Endothelial cell of hepatic sinusoid (primary cell): ENCODE data around the gene SPATS1.
"Not testable (repeated sequence)": the region's sequence is repeated elsewhere in the genome, so short reads cannot be mapped to it uniquely, and the experiment has no call there.

ENCODE experiments used
- in situ Hi-C: cut with HindIII; loops from 2 replicates; pipeline ENCODE4 v1.10.0; 2017; ENCODE audit warnings: low sequenced_read_pairs

SPATS1 gene

GRCh38 chr6:44339763-44340625 is 2.5 kb upstream of the SPATS1 start:
- in situ Hi-C loops, result loop anchor here (5.0 kb wide), 2 partner anchors 43 to 73 kb away; partner anchors contain the start of gene NFKBIE

- in situ Hi-C loops, result no loop called here
These were observed 1.2 kb upstream of the SPATS1 start for GRCh38 chr6:44341095-44341890.

- in situ Hi-C loops, result no loop called here
These were observed 398 bp upstream of the SPATS1 start for GRCh38 chr6:44342052-44342451.

- in situ Hi-C loops, result not testable (repeated sequence)
These were observed 4.4 kb downstream of the SPATS1 start for GRCh38 chr6:44346818-44347217.

GRCh38 chr6:44349904-44350649 is 7.6 kb downstream of the SPATS1 start:
- in situ Hi-C loops, result no loop called here

GRCh38 chr6:44350650-44350994 is 8.2 kb downstream of the SPATS1 start:
- in situ Hi-C loops, result not testable (repeated sequence)

GRCh38 chr6:44352259-44352658 is 9.8 kb downstream of the SPATS1 start:
- in situ Hi-C loops, result no loop called here

- in situ Hi-C loops, result no loop called here
These were observed 10.9 kb downstream of the SPATS1 start for GRCh38 chr6:44353336-44353735.

- in situ Hi-C loops, result no loop called here
These were observed 13.2 kb downstream of the SPATS1 start for GRCh38 chr6:44355640-44356039.

GRCh38 chr6:44356487-44356886 is 14.0 kb downstream of the SPATS1 start:
- in situ Hi-C loops, result no loop called here

- in situ Hi-C loops, result no loop called here
These were observed 17.5 kb downstream of the SPATS1 start for GRCh38 chr6:44359973-44360372.

- in situ Hi-C loops, result no loop called here
These were observed 19.5 kb downstream of the SPATS1 start for GRCh38 chr6:44361947-44362346.

GRCh38 chr6:44363377-44363926 is 21.0 kb downstream of the SPATS1 start:
- in situ Hi-C loops, result no loop called here

GRCh38 chr6:44366781-44367180 is 24.3 kb downstream of the SPATS1 start:
- in situ Hi-C loops, result no loop called here

GRCh38 chr6:44367681-44368080 is 25.2 kb downstream of the SPATS1 start:
- in situ Hi-C loops, result no loop called here

- in situ Hi-C loops, result no loop called here
These were observed 30.6 kb downstream of the SPATS1 start for GRCh38 chr6:44373051-44373450.

GRCh38 chr6:44373787-44374186 is 31.3 kb downstream of the SPATS1 start:
- in situ Hi-C loops, result no loop called here

- in situ Hi-C loops, result no loop called here
These were observed 32.6 kb downstream of the SPATS1 start for GRCh38 chr6:44375071-44375470.

- in situ Hi-C loops, result no loop called here
These were observed 35.0 kb downstream of the SPATS1 start for GRCh38 chr6:44377484-44377883.

GRCh38 chr6:44377971-44378370 is 35.5 kb downstream of the SPATS1 start:
- in situ Hi-C loops, result no loop called here

- in situ Hi-C loops, result no loop called here
These were observed 39.3 kb downstream of the SPATS1 start for GRCh38 chr6:44381739-44382138.
